ENCODE results near the gene JAZF1. TPM values are rescaled to one million over a fixed set of nuclear protein-coding genes. Genes with fewer than 3 reads are reported as not detected.
A peak's percentile ranks its signal among the peaks of the same experiment; 100 is the strongest.

JAZF1 gene
- total and polyA plus RNA-seq, 4 donors, result 13.5 to 38.8 (median 21.3) TPM

DNA sequence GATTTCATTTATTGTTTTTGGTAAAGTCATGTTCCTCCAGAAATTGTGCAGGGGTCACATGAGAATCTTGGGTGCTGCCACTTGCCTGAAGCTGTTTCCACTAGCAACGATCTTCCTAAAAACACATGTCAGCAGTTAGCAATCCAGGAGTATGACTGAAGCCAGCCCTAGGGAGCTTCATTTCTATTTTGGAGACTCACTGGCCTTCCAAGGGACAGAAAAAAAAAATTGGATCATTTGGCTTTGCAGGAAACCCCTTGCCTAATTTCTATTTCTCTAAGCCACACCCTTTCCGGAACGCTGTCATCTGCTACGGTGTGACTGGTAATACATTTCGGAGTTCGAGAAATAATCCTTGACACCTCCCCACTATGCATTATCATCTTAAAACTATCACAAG, 236.0 kb downstream of the JAZF1 start:
- intact Hi-C loops (cut with DNase I), result no loop called here
- Histone ChIP-seq H3K4me3 (ENCODE audit: low read length in 2 of 2) (no peak overlapping the region), H3K27ac (ENCODE audit: low read depth in 1 of 2, low read length in 2 of 2) (no peak overlapping the region), H3K4me1 (ENCODE audit: control insufficient read depth in 1 of 2, insufficient read depth in 2 of 2, low read length in 2 of 2) (peaks cover 0 to 2% of the 10 kb centered on the region in 2 donors), H3K36me3 (ENCODE audit: control insufficient read depth in 1 of 2, insufficient read depth in 2 of 2, low read length in 1 of 2) (no peaks in the 10 kb centered on the region), H3K9me3 (ENCODE audit: control insufficient read depth, low read length) (no peaks in the 10 kb centered on the region), H3K27me3 (ENCODE audit: control insufficient read depth in 1 of 2, insufficient read depth in 2 of 2, low read length in 1 of 2) (no peaks in the 10 kb centered on the region)
- ATAC-seq (ENCODE audit: low FRiP score), result peak; percentile 66
- WGBS, 2 donors, result 84% methylated on average over 6 of the region's 6 CpGs
- no peak for DNase-seq

DNA sequence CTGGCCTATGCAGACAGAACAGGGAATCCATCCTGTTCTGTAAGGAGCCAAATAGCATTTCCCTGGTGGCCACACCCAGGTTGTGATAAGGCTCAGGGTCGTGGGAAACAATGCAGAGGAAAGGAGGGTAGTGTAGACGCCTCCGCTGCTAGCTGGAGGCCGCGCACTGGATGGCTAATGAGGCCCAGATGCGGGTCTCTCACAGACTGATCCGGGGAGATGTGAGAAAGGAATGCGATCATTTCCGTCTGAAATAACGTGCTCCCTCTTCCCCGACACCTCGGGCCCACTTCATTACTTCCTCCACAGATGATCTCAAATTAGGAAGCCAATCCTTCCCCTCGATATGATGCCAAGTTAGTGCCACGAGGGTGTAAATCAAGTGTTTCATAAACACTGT, 237.4 kb downstream of the JAZF1 start:
- Histone ChIP-seq H3K4me3 (ENCODE audit: low read length in 2 of 2) (no peak overlapping the region), H3K27me3 (ENCODE audit: control insufficient read depth in 1 of 2, insufficient read depth in 2 of 2, low read length in 1 of 2) (no peaks in the 10 kb centered on the region), H3K4me1 (ENCODE audit: control insufficient read depth in 1 of 2, insufficient read depth in 2 of 2, low read length in 2 of 2) (no peaks in the 10 kb centered on the region), H3K9me3 (ENCODE audit: control insufficient read depth, low read length) (no peaks in the 10 kb centered on the region), H3K27ac (ENCODE audit: low read depth in 1 of 2, low read length in 2 of 2) (no peak overlapping the region), H3K36me3 (ENCODE audit: control insufficient read depth in 1 of 2, insufficient read depth in 2 of 2, low read length in 1 of 2) (no peaks in the 10 kb centered on the region)
- intact Hi-C loops (cut with DNase I), result no loop called here
- no peak for DNase-seq
- WGBS, 2 donors, result 78 to 83% methylated on average over 14 of the region's 14 CpGs
- ATAC-seq (ENCODE audit: low FRiP score), result no peak

DNA sequence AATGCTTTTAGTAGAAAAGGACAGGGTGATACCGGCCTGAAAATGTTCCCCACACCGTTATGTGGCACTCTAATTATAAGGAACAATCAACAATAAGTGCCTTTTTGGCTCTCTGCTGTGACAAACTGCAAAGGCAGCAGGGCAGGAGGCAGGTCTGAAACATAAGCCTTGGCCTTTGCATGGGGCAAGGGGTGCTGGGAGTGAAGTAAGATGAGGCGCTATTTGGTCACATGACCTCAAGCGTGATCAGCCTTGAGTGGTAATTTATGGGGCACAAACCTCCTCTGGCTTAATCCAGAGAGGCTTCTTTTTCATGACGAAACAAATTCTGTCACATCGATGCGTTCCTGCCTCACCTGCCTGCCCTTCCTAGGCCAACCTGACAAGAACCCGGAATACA, 237.9 kb downstream of the JAZF1 start:
- no peaks in the 10 kb centered on the region for H3K27me3 ChIP-seq (ENCODE audit: control insufficient read depth in 1 of 2, insufficient read depth in 2 of 2, low read length in 1 of 2)
- no peak overlapping the region for H3K4me3 ChIP-seq (ENCODE audit: low read length in 2 of 2)
- intact Hi-C loops (cut with DNase I), result no loop called here
- 95 to 98% methylated on average over 8 of the region's 8 CpGs for WGBS, 2 donors
- DNase-seq (no peak), ATAC-seq (ENCODE audit: low FRiP score) (no peak)
- H3K9me3 ChIP-seq (ENCODE audit: control insufficient read depth, low read length), result no peaks in the 10 kb centered on the region
- no peaks in the 10 kb centered on the region for H3K4me1 ChIP-seq (ENCODE audit: control insufficient read depth in 1 of 2, insufficient read depth in 2 of 2, low read length in 2 of 2)
- no peak overlapping the region for H3K27ac ChIP-seq (ENCODE audit: low read depth in 1 of 2, low read length in 2 of 2)
- H3K36me3 ChIP-seq (ENCODE audit: control insufficient read depth in 1 of 2, insufficient read depth in 2 of 2, low read length in 1 of 2), result no peaks in the 10 kb centered on the region

DNA sequence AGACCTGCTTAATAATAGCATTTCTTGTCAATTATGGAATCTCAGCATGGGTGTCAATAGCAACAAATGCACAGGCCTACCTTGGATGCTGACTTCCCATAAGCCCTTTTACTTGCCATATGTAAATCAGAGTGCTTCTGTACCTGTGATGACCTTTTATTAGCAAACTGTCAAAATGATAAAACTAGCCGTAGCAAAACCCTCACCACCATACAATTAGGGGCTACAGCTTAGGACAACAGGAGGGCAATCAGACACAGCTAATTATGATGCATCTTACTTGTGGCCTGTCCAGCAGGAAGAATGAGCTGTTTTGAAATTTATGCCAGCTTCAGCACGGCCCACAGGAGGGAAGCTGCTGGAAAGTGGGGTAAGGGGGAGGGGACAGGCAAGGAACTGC, 239.1 kb downstream of the JAZF1 start:
- DNase-seq, result no peak

DNA sequence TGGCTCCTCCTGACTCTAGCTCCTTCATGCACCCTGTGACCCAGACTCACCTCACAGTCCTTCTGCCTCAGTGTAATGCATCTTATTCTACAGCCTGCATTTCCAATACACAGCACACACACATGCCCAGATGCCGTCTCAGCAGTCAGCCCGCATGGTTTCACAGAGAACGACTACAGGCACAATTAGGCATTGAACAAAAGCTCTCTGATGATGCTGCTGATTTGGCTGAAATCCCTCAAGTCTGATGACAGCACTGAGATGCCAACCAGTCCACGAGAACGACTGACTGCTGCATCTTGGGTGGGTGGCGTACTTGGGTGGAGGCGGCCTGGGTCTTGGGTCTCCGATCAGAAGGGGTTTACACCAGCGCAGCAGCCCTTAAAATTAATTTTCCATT, 240.3 kb downstream of the JAZF1 start:
- no peaks in the 10 kb centered on the region for H3K4me1 ChIP-seq (ENCODE audit: control insufficient read depth in 1 of 2, insufficient read depth in 2 of 2, low read length in 2 of 2)
- no peaks in the 10 kb centered on the region for H3K27me3 ChIP-seq (ENCODE audit: control insufficient read depth in 1 of 2, insufficient read depth in 2 of 2, low read length in 1 of 2)
- 82 to 85% methylated on average over 9 of the region's 9 CpGs for WGBS, 2 donors
- H3K9me3 ChIP-seq (ENCODE audit: control insufficient read depth, low read length), result no peaks in the 10 kb centered on the region
- DNase-seq, result no peak
- no peak for ATAC-seq (ENCODE audit: low FRiP score)
- no peak overlapping the region for H3K4me3 ChIP-seq (ENCODE audit: low read length in 2 of 2)
- no peaks in the 10 kb centered on the region for H3K36me3 ChIP-seq (ENCODE audit: control insufficient read depth in 1 of 2, insufficient read depth in 2 of 2, low read length in 1 of 2)
- intact Hi-C loops (cut with DNase I), result no loop called here
- no peak overlapping the region for H3K27ac ChIP-seq (ENCODE audit: low read depth in 1 of 2, low read length in 2 of 2)

More for the DNA sequence above, 239.1 kb downstream of the JAZF1 start:
- no peaks in the 10 kb centered on the region for H3K4me1 ChIP-seq (ENCODE audit: control insufficient read depth in 1 of 2, insufficient read depth in 2 of 2, low read length in 2 of 2)
- ATAC-seq (ENCODE audit: low FRiP score), result no peak
- no peaks in the 10 kb centered on the region for H3K27me3 ChIP-seq (ENCODE audit: control insufficient read depth in 1 of 2, insufficient read depth in 2 of 2, low read length in 1 of 2)
- no peaks in the 10 kb centered on the region for H3K9me3 ChIP-seq (ENCODE audit: control insufficient read depth, low read length)
- 77 to 88% methylated on average over 2 of the region's 2 CpGs for WGBS, 2 donors
- no peak overlapping the region for H3K27ac ChIP-seq (ENCODE audit: low read depth in 1 of 2, low read length in 2 of 2)
- no peaks in the 10 kb centered on the region for H3K36me3 ChIP-seq (ENCODE audit: control insufficient read depth in 1 of 2, insufficient read depth in 2 of 2, low read length in 1 of 2)
- H3K4me3 ChIP-seq (ENCODE audit: low read length in 2 of 2), result no peak overlapping the region
- intact Hi-C loops (cut with DNase I), result no loop called here

DNA sequence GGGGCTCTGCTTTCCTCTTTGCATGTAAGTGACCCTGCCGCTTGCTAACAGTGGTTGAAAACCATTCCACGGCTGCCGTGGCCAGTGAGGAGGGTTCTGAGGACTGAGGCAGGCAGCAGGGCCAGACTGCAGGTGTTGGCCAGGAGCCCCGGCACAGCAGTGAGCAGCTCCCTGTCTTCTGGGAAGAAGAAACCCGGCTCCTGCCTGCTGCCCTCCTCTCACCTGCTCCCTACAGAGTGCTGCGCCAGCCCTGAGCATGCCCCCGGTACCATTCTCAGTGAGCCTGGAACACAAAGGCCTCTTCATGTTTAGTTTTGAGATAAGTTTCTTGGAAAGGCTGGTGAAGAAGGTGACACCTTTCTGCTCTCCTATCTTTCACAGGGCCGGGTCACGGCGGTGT, 240.7 kb downstream of the JAZF1 start:
- 94% methylated on average over 10 of the region's 10 CpGs for WGBS, 2 donors
- no peak for ATAC-seq (ENCODE audit: low FRiP score)
- intact Hi-C loops (cut with DNase I), result no loop called here

DNA sequence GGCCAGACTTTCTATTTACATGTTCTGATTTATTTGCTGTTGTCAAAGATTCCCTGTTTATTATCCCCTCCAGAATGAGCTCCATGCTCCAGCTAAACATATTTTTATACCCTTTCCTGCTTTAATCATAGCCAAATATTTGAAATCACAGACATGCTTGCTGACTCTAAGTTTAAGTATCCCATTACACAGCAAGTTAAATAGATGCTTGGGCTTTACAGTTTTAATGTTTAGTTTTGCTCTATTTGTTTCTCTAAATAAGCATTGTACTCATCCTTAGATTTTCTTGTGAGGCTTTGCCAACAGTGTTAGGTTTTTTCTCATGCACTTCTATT, 243.9 kb downstream of the JAZF1 start:
- no peaks in the 10 kb centered on the region for H3K27me3 ChIP-seq (ENCODE audit: control insufficient read depth in 1 of 2, insufficient read depth in 2 of 2, low read length in 1 of 2)
- no peak for ATAC-seq (ENCODE audit: low FRiP score)
- intact Hi-C loops (cut with DNase I), result no loop called here

More for the DNA sequence above, 240.7 kb downstream of the JAZF1 start:
- no peak for DNase-seq
- no peaks in the 10 kb centered on the region for H3K4me1 ChIP-seq (ENCODE audit: control insufficient read depth in 1 of 2, insufficient read depth in 2 of 2, low read length in 2 of 2)
- H3K9me3 ChIP-seq (ENCODE audit: control insufficient read depth, low read length), result no peaks in the 10 kb centered on the region
- no peaks in the 10 kb centered on the region for H3K36me3 ChIP-seq (ENCODE audit: control insufficient read depth in 1 of 2, insufficient read depth in 2 of 2, low read length in 1 of 2)
- no peaks in the 10 kb centered on the region for H3K27me3 ChIP-seq (ENCODE audit: control insufficient read depth in 1 of 2, insufficient read depth in 2 of 2, low read length in 1 of 2)
- H3K27ac ChIP-seq (ENCODE audit: low read depth in 1 of 2, low read length in 2 of 2), result no peak overlapping the region
- no peak overlapping the region for H3K4me3 ChIP-seq (ENCODE audit: low read length in 2 of 2)

DNA sequence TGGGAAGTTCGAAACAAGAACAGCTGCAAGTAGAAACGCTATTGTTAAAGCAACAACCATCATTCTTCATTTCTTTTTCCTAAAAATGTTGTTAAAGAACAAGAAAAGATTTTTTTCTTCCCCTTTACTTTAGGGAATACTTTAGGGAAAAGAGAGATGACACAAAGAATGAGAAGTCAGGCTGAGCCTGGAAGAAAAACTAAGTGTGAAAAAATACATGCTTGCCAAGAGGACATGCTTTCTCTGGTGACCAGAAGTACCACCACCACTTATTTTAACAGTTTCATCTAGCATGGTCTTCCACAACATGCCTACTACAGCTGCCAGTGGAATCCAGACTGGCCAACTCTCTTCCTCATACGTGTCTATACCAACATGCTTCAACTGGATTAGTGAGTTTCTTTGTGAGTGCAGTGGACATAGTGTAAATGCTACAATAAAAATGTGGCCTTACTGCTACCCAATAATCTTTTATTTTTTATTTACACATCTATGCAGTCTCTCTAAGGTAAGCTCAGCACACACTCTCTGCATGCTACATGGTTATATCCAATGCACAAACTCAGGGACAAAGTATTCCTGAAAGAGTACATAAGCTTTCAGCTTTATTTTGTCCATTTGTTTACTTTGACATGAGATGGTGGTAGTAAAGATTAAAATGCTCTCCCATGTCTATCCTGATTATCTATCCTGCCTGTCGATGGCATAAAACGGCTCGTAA, 244.4 kb downstream of the JAZF1 start:
- Histone ChIP-seq H3K27me3 (ENCODE audit: control insufficient read depth in 1 of 2, insufficient read depth in 2 of 2, low read length in 1 of 2) (no peaks in the 10 kb centered on the region), H3K36me3 (ENCODE audit: control insufficient read depth in 1 of 2, insufficient read depth in 2 of 2, low read length in 1 of 2) (peaks cover 0 to 3% of the 10 kb centered on the region in 2 donors), H3K4me1 (ENCODE audit: control insufficient read depth in 1 of 2, insufficient read depth in 2 of 2, low read length in 2 of 2) (no peaks in the 10 kb centered on the region), H3K27ac (ENCODE audit: low read depth in 1 of 2, low read length in 2 of 2) (no peak overlapping the region), H3K9me3 (ENCODE audit: control insufficient read depth, low read length) (no peaks in the 10 kb centered on the region), H3K4me3 (ENCODE audit: low read length in 2 of 2) (no peak overlapping the region)
- WGBS, 2 donors, result 82 to 84% methylated on average over 6 of the region's 6 CpGs
- ATAC-seq (ENCODE audit: low FRiP score), result no peak
- DNase-seq, result no peak
- intact Hi-C loops (cut with DNase I), result no loop called here

More for the DNA sequence above, 243.9 kb downstream of the JAZF1 start:
- Histone ChIP-seq H3K36me3 (ENCODE audit: control insufficient read depth in 1 of 2, insufficient read depth in 2 of 2, low read length in 1 of 2) (peaks cover 0 to 3% of the 10 kb centered on the region in 2 donors), H3K4me1 (ENCODE audit: control insufficient read depth in 1 of 2, insufficient read depth in 2 of 2, low read length in 2 of 2) (no peaks in the 10 kb centered on the region), H3K4me3 (ENCODE audit: low read length in 2 of 2) (no peak overlapping the region), H3K27ac (ENCODE audit: low read depth in 1 of 2, low read length in 2 of 2) (no peak overlapping the region), H3K9me3 (ENCODE audit: control insufficient read depth, low read length) (no peaks in the 10 kb centered on the region)
- no peak for DNase-seq

DNA sequence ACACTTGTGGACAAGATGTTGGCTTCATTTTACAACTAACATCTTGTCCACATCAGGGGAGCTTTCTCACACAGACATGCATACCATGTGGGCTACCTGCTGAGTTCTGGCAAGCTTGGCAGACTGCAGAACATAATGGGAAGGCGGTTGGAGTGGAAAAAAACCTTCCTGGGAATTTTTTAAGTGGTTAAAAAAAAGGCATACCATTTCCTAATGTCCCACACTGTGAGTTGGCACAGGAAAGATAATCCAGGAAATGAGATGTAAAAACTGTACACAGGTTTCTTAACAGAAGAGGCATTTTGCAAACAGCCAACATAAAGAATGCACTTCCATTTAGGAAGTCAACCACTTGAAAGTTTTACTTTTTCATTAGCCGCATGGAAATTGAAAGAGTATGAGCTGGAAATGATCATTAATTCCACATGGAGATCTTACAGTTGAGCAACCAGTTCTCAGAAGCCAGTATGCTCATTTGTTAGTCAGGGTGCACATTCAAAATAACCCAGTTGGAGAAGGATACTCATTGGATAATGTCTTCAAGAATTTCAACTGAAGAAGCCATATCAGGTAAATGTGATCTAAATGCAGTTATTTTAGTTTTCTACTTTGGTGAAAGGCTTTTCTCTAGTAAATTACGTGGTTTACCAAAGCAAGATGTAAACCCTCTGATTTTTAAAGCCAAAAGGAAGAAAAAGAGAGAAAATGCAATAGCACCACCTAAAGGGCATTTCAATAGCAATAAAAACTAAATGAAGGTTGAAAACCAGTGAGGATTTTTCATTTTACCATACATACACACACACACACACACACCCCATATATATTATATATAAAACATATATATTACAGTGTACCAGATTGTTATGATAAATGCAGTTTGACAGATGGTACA, 246.7 kb downstream of the JAZF1 start:
- no peaks in the 10 kb centered on the region for H3K4me1 ChIP-seq (ENCODE audit: control insufficient read depth in 1 of 2, insufficient read depth in 2 of 2, low read length in 2 of 2)
- DNase-seq (no peak), ATAC-seq (ENCODE audit: low FRiP score) (peak; percentile 57)
- H3K9me3 ChIP-seq (ENCODE audit: control insufficient read depth, low read length), result no peaks in the 10 kb centered on the region
- intact Hi-C loops (cut with DNase I), result no loop called here
- H3K4me3 ChIP-seq (ENCODE audit: low read length in 2 of 2), result no peak overlapping the region
- WGBS, 2 donors, result 88 to 94% methylated on average over 3 of the region's 3 CpGs
- H3K36me3 ChIP-seq (ENCODE audit: control insufficient read depth in 1 of 2, insufficient read depth in 2 of 2, low read length in 1 of 2), result peaks cover 0 to 3% of the 10 kb centered on the region in 2 donors
- H3K27ac ChIP-seq (ENCODE audit: low read depth in 1 of 2, low read length in 2 of 2), result no peak overlapping the region
- no peaks in the 10 kb centered on the region for H3K27me3 ChIP-seq (ENCODE audit: control insufficient read depth in 1 of 2, insufficient read depth in 2 of 2, low read length in 1 of 2)

All from aorta (tissue), 5 donors.